Prostate gland (tissue), 2 donors: ENCODE data around the gene PRPF31. TPM values are rescaled to one million over a fixed set of nuclear protein-coding genes. Genes with fewer than 3 reads are reported as not detected.

Experiments
- DNase-seq: peaks from one replicate; pipeline ENCODE4 v3.0.0-alpha.2; 2019; ENCODE audit warnings: low spot score
- H3K27ac ChIP-seq, 2 donors: fragments of 200-600 bp; sonication (generic); 2 replicates each; pipeline ENCODE4 v1.5.1; 2017 to 2019
- H3K27me3 ChIP-seq: fragments of 200-600 bp; sonication (generic); replicated peaks from 2 replicates; pipeline ENCODE4 v1.5.1; 2019; ENCODE audit not compliant: insufficient read depth
- H3K36me3 ChIP-seq, 2 donors: fragments of 200-600 bp; sonication (generic); 1 replicate in 1 of 2; 2 replicates in 1 of 2; pipeline versions ENCODE4 v1.5.1 to v1.8.1; 2017 to 2019
- H3K4me1 ChIP-seq: fragments of 200-600 bp; sonication (generic); replicated peaks from 2 replicates; pipeline ENCODE4 v1.5.1; 2019
- H3K4me3 ChIP-seq, 2 donors: fragments of 200-600 bp; sonication (generic); 2 replicates each; pipeline ENCODE4 v1.5.1; 2017 to 2019
- H3K9me3 ChIP-seq: fragments of 200-600 bp; sonication (generic); 2 replicates; pipeline ENCODE4 v1.5.1; 2017
- CTCF ChIP-seq, 4 experiments: fragments of 200-600 bp in 2 of 4; fragments of 450-650 bp in 2 of 4; sonication (generic) in 2 of 4; IDR thresholded peaks; 1 replicate in 3 of 4; 2 replicates in 1 of 4; pipeline ENCODE4 v1.5.1; 2016 to 2019; ENCODE audit warnings: antibody characterized with exemption in 4 of 4, mild to moderate bottlenecking in 2 of 4, moderate library complexity in 2 of 4
- POLR2A ChIP-seq: fragments of 450-650 bp; IDR thresholded peaks from one replicate; pipeline ENCODE4 v1.6.1; 2016; ENCODE audit warnings: antibody characterized with exemption, mild to moderate bottlenecking
- POLR2AphosphoS5 ChIP-seq: sonication (generic); formaldehyde crosslinking; IDR thresholded peaks from one replicate; pipeline ENCODE4 v1.6.1; 2017; ENCODE audit warnings: antibody characterized with exemption
- WGBS: methylation state at CpG from one replicate; pipeline ENCODE4 v1.1.5; 2018; 5-methylcytosine and 5-hydroxymethylcytosine counted together
- intact Hi-C: fragments of 100-400 bp; cut with DNase I; formaldehyde crosslinking; loops from one replicate; pipeline ENCODE4 v1.14.2; 2022
- total RNA-seq, 2 donors: library from RNA; depleted of rRNA; stranded (reverse); fragments of >200 nt; gene quantifications; one replicate each; pipeline ENCODE4 v1.1.0, GENCODE V29; 2016

PRPF31 gene
- total RNA-seq, 2 donors from 2014 or later: 50.7 to 71.6 TPM

- Histone ChIP-seq H3K27me3 (no peaks in the 10 kb centered on the region), H3K9me3 (no peaks in the 10 kb centered on the region), H3K36me3 (no peaks in the 10 kb centered on the region), H3K27ac (no peak overlapping the region), H3K4me1 (no peaks in the 10 kb centered on the region), H3K4me3 (no peak overlapping the region)
- intact Hi-C loops: no loop called here
- TF ChIP-seq POLR2AphosphoS5 (no peak), POLR2A (no peak), CTCF (IDR thresholded peaks at IDR 0.05) (no peak)
- WGBS: 93% methylated on average over 37 of the region's 37 CpGs
- no peak for DNase-seq
Observed at GRCh38 chr19:54180691-54181091, 65.1 kb downstream of the PRPF31 start.

Other genes with a start within 250 kb of the PRPF31 start
- 10 to 100 TPM; 56.4 to 96.3 TPM for gene MYADM, start 247.9 kb upstream of the PRPF31 start, total RNA-seq
- gene PRKCG, start 233.6 kb upstream of the PRPF31 start, total RNA-seq: under 1 TPM in 1 of 2 donors, not detected in 1; 0.97 TPM
- gene CACNG7, start 206.5 kb upstream of the PRPF31 start, total RNA-seq: not detected
- gene CACNG8, start 152.8 kb upstream of the PRPF31 start, total RNA-seq: under 1 TPM in 1 of 2 donors, not detected in 1; 0.51 TPM
- 1 to 10 TPM in 1 of 2 donors, not detected in 1; 2.3 TPM for gene CACNG6, start 124.1 kb upstream of the PRPF31 start, total RNA-seq
- 1 to 10 TPM in 1 of 2 donors, not detected in 1; 1.6 TPM for gene VSTM1, start 51.9 kb upstream of the PRPF31 start, total RNA-seq
- gene TARM1, start 34.4 kb upstream of the PRPF31 start, total RNA-seq: 1 to 10 TPM in 1 of 2 donors, not detected in 1; 1.6 TPM
- gene OSCAR, start 15.0 kb upstream of the PRPF31 start, total RNA-seq: 1 to 10 TPM in 1 of 2 donors, under 1 TPM in 1; 0.23 to 1.6 TPM
- 10 to 100 TPM; 39.4 to 48.5 TPM for gene NDUFA3, start 12.9 kb upstream of the PRPF31 start, total RNA-seq
- gene TFPT, start 97 bp upstream of the PRPF31 start, total RNA-seq: 10 to 100 TPM; 30.7 to 52.0 TPM
- gene CNOT3, start 22.0 kb downstream of the PRPF31 start, total RNA-seq: 10 to 100 TPM; 22.8 to 54.4 TPM
- 10 to 100 TPM in 1 of 2 donors, 1 to 10 TPM in 1; 7.6 to 14.7 TPM for gene LENG1, start 44.0 kb downstream of the PRPF31 start, total RNA-seq
- gene TMC4, start 57.4 kb downstream of the PRPF31 start, total RNA-seq: 10 to 100 TPM; 40.2 to 88.6 TPM
- gene MBOAT7, start 73.8 kb downstream of the PRPF31 start, total RNA-seq: 100 to 1,000 TPM in 1 of 2 donors, 10 to 100 TPM in 1; 91.7 to 430 TPM
- gene TSEN34, start 75.6 kb downstream of the PRPF31 start, total RNA-seq: 100 to 1,000 TPM; 122 to 163 TPM
- gene RPS9, start 85.1 kb downstream of the PRPF31 start, total RNA-seq: 1,000 to 10,000 TPM; 1,667 to 3,369 TPM
- gene LILRB3, start 107.3 kb downstream of the PRPF31 start, total RNA-seq: 1 to 10 TPM in 1 of 2 donors, under 1 TPM in 1; 0.73 to 5.9 TPM
- under 1 TPM in 1 of 2 donors, not detected in 1; 0.23 TPM for gene LILRA6, start 127.0 kb downstream of the PRPF31 start, total RNA-seq
- gene LILRB5, start 141.5 kb downstream of the PRPF31 start, total RNA-seq: 1 to 10 TPM in 1 of 2 donors, not detected in 1; 1.5 TPM
- gene LILRB2, start 165.4 kb downstream of the PRPF31 start, total RNA-seq: 1 to 10 TPM in 1 of 2 donors, under 1 TPM in 1; 0.09 to 1.4 TPM
- 1 to 10 TPM in 1 of 2 donors, not detected in 1; 1.2 TPM for gene LILRA5, start 197.4 kb downstream of the PRPF31 start, total RNA-seq
- 1 to 10 TPM; 1.7 to 2.3 TPM for gene LILRA4, start 223.4 kb downstream of the PRPF31 start, total RNA-seq
- 10 to 100 TPM in 1 of 2 donors, 1 to 10 TPM in 1; 7.2 to 19.7 TPM for gene LAIR1, start 249.2 kb downstream of the PRPF31 start, total RNA-seq